Tibial artery (tissue), 4 donors: Measurements from ENCODE around the gene POFUT2.

ENCODE experiments used
- DNase-seq, 2 donors: peaks; one replicate each; pipeline ENCODE4 v3.0.0-alpha.2; 2019
- H3K27ac ChIP-seq, 2 donors: fragments of 200-600 bp; sonication (generic) in 1 of 2; 1 replicate in 1 of 2; 2 replicates in 1 of 2; pipeline ENCODE4 v1.5.1; 2018 to 2019; ENCODE audit warnings: mild to moderate bottlenecking in 1 of 2
- H3K27me3 ChIP-seq, 2 donors: fragments of 200-600 bp; sonication (generic) in 1 of 2; one replicate each; pipeline versions ENCODE4 v1.5.1 to v1.6.0; 2016 to 2019
- H3K36me3 ChIP-seq, 3 donors: fragments of 200-600 bp; sonication (generic) in 2 of 3; one replicate each; pipeline ENCODE4 v1.5.1; 2016 to 2019; ENCODE audit warnings: mild to moderate bottlenecking in 2 of 3
- H3K4me1 ChIP-seq, 4 donors: fragments of 200-600 bp; sonication (generic) in 2 of 4; 1 replicate in 3 of 4; 2 replicates in 1 of 4; pipeline ENCODE4 v1.5.1; 2016 to 2019
- H3K4me3 ChIP-seq, 2 donors: fragments of 200-600 bp; sonication (generic) in 1 of 2; 1 replicate in 1 of 2; 2 replicates in 1 of 2; pipeline ENCODE4 v1.5.1; 2018 to 2019; ENCODE audit warnings: mild to moderate bottlenecking in 2 of 2
- H3K9me3 ChIP-seq, 3 donors: fragments of 200-600 bp; sonication (generic) in 1 of 3; one replicate each; pipeline ENCODE4 v1.5.1; 2016 to 2019
- CTCF ChIP-seq, 2 experiments: fragments of 200-600 bp in 1 of 2; fragments of 450-650 bp in 1 of 2; IDR thresholded peaks; one replicate each; pipeline ENCODE4 v1.5.1; 2017 to 2019; ENCODE audit warnings: antibody characterized with exemption in 2 of 2, mild to moderate bottlenecking in 1 of 2, moderate library complexity in 1 of 2
- intact Hi-C: fragments of 100-400 bp; cut with DNase I; formaldehyde crosslinking; loops from one replicate; pipeline ENCODE4 v1.15.0; 2023; ENCODE audit warnings: low total_unique reads

Gene POFUT2

GRCh38 chr21:45269861-45270260 is 17.8 kb downstream of the POFUT2 start:
- Histone ChIP-seq H3K9me3 (peaks cover 0 to 7% (median 0%) of the 10 kb centered on the region in 3 donors), H3K27ac (no peak overlapping the region), H3K27me3 (no peaks in the 10 kb centered on the region), H3K36me3 (peaks cover 72 to 91% (median 82%) of the 10 kb centered on the region in 3 donors), H3K4me3 (no peak overlapping the region), H3K4me1 (no peaks in the 10 kb centered on the region)
- intact Hi-C loops: loop anchor here (10.0 kb wide), 2 partner anchors 45 to 105 kb away; no protein-coding TSS in a partner anchor
- no peak for TF ChIP-seq CTCF (IDR thresholded peaks at IDR 0.05)
- DNase-seq: peak; percentile 13 to 61

- peaks cover 0 to 7% (median 0%) of the 10 kb centered on the region in 3 donors for H3K9me3 ChIP-seq
- H3K4me3 ChIP-seq: no peak overlapping the region
- H3K27me3 ChIP-seq: no peaks in the 10 kb centered on the region
- TF ChIP-seq CTCF (IDR thresholded peaks at IDR 0.05): no peak
- peak; percentile 15 to 29 for DNase-seq
- no peak overlapping the region for H3K27ac ChIP-seq
- H3K4me1 ChIP-seq: no peaks in the 10 kb centered on the region
- intact Hi-C loops: no loop called here
- H3K36me3 ChIP-seq: peaks cover 66 to 90% (median 89%) of the 10 kb centered on the region in 3 donors
Measured at GRCh38 chr21:45267390-45267760, 20.3 kb downstream of the POFUT2 start.

GRCh38 chr21:45266518-45267389 is 20.9 kb downstream of the POFUT2 start:
- H3K4me3 ChIP-seq: no peak overlapping the region
- intact Hi-C loops: no loop called here
- H3K9me3 ChIP-seq: peaks cover 0 to 2% (median 0%) of the 10 kb centered on the region in 3 donors
- H3K27me3 ChIP-seq: no peaks in the 10 kb centered on the region
- TF ChIP-seq CTCF (IDR thresholded peaks at IDR 0.05): no peak
- peaks cover 59 to 83% (median 83%) of the 10 kb centered on the region in 3 donors for H3K36me3 ChIP-seq
- no peaks in the 10 kb centered on the region for H3K4me1 ChIP-seq
- no peak overlapping the region for H3K27ac ChIP-seq
- peak; percentile 17 to 49 for DNase-seq

GRCh38 chr21:45265721-45266517 is 21.8 kb downstream of the POFUT2 start:
- H3K36me3 ChIP-seq: peaks cover 51 to 75% (median 75%) of the 10 kb centered on the region in 3 donors
- no peaks in the 10 kb centered on the region for H3K4me1 ChIP-seq
- no peak overlapping the region for H3K4me3 ChIP-seq
- no peaks in the 10 kb centered on the region for H3K9me3 ChIP-seq
- H3K27me3 ChIP-seq: no peaks in the 10 kb centered on the region
- intact Hi-C loops: no loop called here
- peak; percentile 13 to 59 for DNase-seq
- H3K27ac ChIP-seq: no peak overlapping the region
- no peak for TF ChIP-seq CTCF (IDR thresholded peaks at IDR 0.05)

DNA sequence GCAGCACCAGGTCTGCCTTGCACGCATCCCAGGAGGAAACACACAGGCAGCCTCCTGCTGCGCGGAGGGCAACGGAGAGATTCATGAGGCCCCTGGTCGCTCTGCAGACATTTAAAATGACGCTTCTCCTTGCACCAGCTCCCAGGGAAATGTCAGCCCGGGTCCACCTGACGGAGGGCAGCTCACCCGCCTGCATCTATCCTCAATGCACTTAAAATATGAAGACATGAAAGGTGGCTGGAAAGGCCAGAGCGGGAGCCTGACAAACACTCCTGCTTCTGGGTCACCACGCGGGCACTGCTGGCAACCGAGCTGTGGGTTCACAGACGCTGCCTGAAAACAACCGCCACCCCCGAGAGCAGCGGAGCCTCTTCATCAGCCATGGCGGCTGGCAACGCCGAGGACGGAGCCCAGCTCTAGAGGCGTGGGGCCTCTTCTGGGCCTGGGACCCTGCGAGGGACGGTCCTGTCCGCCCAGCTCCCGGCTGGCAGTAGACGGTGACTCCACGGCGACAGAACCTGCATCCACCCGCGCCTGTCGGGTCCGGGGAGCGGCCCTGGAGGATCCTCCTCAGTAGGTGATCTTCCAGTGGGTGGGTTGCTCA is 22.7 kb downstream of the POFUT2 start:
- Histone ChIP-seq H3K4me1 (no peaks in the 10 kb centered on the region), H3K27me3 (no peaks in the 10 kb centered on the region), H3K36me3 (peaks cover 46 to 66% (median 66%) of the 10 kb centered on the region in 3 donors), H3K4me3 (no peak overlapping the region), H3K27ac (no peak overlapping the region), H3K9me3 (no peaks in the 10 kb centered on the region)
- intact Hi-C loops: no loop called here
- peak; percentile 15 to 56 for DNase-seq
- TF ChIP-seq CTCF (IDR thresholded peaks at IDR 0.05): no peak
